Skin of body (tissue), 2 donors: ENCODE data around the gene RIT1. TPM values are rescaled to one million over a fixed set of nuclear protein-coding genes. Genes with fewer than 3 reads are reported as not detected.
A peak's percentile ranks its signal among the peaks of the same experiment; 100 is the strongest.

Experiments
- DNase-seq: peaks from one replicate; lab custom pipeline; 2025; lab: John Stamatoyannopoulos, UW
- total RNA-seq: library from RNA; depleted of rRNA; stranded (reverse); fragments of >200 nt; gene quantifications from one replicate; pipeline ENCODE4 v1.2.3, GENCODE V29; 2014

The RIT1 gene, protein sequence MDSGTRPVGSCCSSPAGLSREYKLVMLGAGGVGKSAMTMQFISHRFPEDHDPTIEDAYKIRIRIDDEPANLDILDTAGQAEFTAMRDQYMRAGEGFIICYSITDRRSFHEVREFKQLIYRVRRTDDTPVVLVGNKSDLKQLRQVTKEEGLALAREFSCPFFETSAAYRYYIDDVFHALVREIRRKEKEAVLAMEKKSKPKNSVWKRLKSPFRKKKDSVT
- total RNA-seq = 29.0 TPM

DNA sequence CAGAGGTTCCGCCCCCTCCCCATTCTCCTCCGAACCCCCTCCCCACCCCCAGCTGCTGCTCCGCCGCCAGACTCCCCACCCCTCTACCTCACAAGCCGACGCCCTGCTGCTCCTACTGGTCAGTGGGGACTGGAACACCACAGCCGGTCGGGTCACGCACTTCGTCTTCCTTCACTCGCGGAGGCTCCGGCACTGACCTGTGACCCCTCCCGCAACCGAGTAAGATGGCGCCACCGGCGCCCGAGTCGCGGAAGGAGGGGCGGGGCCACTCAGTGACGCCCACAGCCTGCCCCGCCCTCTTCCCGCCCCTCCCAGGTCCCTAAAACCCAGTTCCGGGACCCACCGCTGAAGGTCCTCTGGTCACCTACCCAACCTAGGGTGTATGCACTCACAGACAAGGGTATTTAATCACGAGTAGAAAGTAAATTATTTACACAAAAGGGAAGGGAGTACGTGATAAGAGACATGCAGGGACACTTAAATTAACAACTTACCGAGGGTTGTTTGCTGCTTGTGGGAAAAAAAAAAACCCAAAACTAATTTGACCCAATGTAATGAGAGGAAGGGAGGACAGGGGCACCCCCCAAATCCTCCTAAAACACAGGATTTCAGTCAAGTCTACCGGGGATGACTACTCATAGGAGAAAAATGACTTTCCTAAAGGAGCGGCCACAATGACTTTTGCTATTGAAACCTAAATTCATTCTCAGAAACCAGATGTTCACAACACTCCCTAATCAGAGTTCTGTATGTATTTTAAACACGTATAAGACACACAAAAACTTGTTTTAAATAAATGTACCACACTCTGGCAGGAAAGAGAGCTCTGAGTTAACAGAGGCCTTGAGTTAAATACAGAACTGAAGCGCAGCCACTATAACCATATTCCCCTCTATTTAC, at the start of gene RIT1:
RIT1 (minus strand) TSS at position 194 of the 900 bp plus-strand sequence. CDS start 588 bp downstream, outside the sequence.
- DNase-seq = peak; percentile 59

DNA sequence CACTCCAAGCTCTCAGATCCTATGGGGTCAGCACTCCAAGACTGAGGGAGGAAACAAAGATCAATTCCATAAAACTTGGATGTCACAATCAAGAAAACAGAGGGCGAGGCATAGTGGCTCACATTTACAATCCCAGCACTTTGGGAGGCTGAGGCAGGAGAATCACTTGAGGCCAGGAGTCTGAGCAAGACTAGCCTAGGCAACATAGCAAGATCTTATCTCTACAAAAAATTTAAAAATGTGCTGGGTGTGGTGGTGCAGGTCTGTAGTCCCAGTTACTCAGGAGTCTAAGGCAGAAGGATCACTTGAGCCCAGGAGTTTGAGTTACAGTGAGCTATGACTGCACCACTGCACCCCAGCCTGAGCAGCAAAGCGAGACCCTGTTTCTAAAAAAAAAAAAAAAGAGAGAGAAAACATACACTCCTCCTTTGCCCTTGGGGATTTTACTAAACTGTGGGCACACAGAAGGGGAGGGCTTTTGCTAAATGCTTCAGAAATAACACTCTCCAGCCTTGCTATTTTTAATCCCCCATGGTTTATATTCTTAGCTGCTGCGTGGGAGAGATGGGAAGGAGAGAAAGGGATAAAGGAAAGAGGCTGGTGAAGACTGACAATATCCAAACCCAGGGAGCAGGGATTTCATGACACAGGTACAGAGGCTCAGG, 49.1 kb upstream of the RIT1 start:
- no peak for DNase-seq

DNA sequence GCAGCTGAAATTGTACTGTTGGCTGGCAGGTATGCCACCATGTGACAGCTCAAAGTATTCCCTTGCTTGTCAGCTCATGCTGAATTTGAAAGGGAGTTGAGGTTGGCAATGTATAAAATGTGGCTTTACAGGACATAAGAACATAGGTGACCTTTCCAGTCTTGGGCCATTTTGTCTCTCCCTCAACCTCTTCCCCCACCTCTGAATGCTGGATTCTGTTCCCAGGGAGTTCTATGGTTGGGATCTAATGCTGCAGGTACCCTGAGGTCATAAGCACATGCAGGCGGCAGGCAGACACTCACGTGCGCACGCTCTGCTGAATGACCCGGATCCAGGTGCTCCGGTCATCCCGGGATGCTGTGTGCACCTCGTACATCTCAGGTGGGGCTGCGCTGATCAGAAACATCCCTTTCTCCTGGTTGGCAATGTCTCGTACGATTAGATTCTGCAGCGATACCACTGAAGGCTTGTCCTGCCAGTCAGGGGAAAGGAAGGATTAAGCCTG, 46.3 kb upstream of the RIT1 start:
- no peak for DNase-seq

DNA sequence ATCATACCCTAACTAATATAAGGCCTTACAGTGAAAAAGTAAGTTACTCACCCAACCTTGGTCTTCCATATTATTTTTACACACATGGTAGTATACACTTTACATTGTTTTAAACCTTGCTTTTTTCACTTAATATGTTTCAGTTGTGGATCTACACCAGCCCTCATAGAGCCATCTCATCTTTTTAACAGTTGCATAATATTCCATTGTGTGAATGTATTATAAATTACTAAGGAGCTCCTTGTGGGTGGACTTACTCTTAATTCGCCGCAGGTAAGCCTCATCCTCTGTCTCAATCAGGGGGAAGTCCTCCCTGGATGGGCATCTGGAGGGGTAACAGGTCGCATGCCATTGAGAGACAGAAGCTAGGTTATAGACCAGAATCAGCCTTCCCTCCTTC, 43.5 kb upstream of the RIT1 start:
- no peak for DNase-seq

DNA sequence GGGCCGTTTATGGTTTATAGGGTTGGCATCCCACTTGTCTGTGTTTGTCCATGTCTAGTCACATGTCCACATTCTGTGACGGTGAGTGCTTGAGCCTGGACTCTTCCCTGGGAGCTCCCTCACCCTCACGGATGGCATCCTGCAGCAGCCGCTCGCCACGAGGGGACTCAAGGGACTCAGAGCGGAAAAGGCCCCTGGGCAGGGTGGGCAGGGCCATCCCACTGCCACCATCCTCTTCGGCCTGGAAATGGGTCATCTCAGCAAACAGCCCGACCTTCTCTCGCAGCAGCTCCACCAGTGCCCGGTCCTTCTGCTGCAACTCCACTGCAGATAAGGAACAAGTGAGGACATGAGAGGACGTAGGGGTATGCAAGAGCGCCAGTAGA, 41.3 kb upstream of the RIT1 start:
- DNase-seq = no peak

DNA sequence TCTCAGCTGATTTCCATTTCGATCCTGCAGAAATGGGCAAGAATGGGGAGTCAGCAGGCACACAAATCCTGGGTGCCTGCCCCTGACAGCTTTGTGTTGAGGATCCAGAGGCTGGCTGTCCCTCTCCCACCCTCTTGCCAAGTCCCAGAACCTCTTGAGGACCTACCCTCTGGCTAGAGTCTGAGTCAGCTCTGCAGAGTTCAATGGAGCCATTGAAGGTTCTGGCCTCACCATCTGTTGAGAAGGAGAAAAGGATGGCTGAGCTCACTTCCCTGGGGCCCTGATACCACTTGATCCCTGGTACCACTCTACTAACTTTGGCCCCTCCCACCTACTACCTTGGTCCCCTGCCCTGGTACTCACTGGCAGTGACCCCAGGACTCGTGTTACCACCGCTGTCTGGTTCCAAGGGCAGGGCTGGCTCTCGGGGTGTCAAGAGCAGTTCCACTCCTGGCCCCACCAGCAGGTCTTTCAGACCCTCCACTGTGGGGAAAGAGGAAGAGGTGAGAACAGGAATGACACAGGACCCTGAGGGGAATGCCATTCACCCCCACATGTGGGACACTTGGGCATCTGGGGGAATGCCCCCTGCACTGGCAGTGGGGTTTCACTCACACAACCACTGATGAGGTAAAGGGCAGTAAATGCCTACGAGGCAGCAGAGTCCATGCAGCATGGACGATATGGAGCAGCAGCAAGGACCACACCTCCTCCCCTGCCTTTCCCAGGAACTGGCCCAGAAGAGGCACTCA, 40.8 kb upstream of the RIT1 start:
- no peak for DNase-seq

DNA sequence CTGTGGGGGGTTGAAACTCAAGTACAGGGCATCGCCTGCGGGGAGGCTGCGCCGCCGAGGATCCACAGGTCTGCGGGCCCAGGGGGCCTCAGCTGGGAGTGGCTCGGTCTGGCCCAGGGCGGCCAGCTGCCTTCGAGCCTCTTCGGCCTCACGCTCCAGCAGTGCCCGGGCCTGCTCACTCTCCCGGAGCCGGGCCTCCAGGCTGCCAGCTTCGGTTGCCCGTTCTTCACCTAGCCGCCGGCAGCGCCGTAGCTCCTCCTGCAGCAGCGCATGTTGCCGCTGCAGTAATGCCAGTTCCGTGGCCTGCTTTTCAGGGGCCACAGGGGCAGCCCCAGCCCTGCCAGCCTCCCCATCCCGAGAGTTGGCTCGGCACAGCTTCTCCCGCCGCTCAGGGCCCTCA, 39.7 kb upstream of the RIT1 start:
- DNase-seq = no peak

GRCh38 chr1:155947741-155948140, 36.6 kb upstream of the RIT1 start:
- DNase-seq = no peak

- DNase-seq = no peak
Observed at GRCh38 chr1:155947292-155947691, 36.1 kb upstream of the RIT1 start.

GRCh38 chr1:155946633-155947219, 35.6 kb upstream of the RIT1 start:
- no peak for DNase-seq

DNA sequence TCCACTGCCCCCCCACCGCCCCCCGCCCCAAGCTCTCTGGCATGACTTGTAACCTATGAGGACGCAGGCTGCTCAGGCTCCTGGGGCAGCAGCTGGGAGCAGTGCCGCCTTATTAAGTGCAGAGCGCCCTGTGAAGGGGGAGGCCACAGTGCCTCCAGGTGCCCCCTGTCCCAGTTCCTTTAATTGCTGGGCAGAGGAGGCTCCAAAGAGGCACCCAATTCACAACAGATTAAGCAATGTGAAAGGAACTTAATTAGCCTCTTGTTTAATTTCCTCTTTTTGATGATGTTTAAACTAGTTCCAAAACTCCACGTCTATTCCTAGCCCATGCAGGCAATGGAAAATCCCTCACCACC, 33.3 kb upstream of the RIT1 start:
- DNase-seq = no peak

DNA sequence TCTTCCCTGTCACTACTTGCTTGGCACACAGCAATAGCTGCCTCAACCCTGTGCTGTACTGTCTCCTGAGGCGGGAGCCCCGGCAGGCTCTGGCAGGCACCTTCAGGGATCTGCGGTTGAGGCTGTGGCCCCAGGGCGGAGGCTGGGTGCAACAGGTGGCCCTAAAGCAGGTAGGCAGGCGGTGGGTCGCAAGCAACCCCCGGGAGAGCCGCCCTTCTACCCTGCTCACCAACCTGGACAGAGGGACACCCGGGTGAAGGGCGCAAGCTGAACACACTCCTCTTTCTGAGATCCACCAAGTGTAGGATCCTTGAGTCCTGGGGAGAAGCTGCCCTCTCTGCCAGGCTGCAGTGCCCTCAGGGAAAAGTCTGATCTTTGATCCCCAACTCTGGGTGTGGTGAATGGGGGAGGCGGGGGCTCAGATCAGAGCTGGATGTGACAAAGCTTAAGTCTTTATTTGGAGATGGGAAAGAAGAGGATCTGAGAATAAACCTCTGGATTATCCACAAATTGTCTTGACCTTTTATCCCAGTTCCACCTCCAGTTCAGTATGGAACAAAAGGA, 31.5 kb upstream of the RIT1 start:
- DNase-seq = no peak

GRCh38 chr1:155941845-155942531, 30.8 kb upstream of the RIT1 start:
- no peak for DNase-seq

DNA sequence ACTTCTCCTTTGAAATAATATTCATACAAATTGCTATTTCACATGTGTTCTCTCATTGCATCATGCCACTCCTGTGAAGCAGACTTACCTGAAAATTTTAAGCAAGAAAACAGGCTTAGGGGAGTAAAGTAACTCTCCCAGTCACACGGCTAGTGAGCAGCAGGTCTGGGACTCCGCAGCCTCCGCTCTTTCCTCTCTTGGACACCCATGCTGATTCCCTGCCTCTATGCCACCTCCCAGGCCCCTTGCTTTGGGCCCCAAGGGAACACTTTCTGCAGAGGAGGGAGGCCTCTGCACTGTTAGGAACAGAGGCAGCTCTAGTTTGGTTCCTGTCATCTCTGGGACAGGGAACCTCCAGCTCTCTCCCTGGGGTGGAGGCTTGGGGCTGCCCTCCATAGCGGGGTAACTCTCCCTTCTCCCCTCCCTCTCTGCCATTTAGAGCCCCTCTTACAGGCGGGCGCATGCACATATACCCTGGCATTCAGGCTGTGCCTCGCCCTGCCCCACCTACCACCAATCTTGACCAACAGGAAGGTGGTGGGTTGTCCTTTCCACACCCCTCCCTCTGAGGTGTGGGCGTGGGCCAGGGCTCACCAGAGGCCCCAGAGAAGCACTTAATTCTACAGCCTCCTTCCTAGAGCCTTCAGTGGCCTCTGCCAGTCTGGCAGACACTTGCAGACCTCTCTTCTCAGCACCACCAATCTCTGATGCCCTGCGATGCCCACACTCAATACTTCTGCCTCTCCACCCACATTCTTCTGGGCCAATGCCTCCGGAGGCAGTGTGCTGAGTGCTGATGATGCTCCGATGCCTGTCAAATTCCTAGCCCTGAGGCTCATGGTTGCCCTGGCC, 30.1 kb upstream of the RIT1 start, which contains the start of gene RXFP4:
RXFP4 (plus strand) TSS at position 646 of the 852 bp plus-strand sequence; CDS start at position 718, 72 bp downstream.
- DNase-seq = no peak

DNA sequence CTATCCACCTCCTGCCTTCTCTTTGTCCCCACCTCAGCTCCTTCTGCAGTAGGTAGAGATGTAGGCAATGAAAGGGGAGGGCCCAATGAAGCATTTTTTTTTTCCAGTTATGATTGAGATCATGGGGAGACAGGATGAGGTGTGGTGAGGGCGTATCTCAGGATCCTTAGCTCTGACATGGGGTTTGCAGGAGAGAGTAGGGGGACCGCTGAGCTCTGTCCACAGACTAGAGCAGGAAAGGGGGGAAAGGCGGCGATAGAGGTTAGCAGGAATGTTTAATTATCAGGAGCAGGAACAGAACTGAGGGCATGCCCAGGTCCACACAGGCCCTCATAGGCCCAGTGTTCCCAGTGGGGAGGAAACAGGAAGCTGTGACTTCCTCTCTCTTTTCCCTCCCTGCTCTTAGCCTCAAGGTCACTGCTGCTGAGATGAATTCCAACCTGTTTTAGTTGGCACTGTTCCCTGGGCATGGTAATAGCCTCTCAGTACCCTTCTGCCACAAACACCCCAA, 29.4 kb upstream of the RIT1 start:
- DNase-seq = peak; percentile 58

GRCh38 chr1:155938220-155938627, 27.1 kb upstream of the RIT1 start:
- peak; percentile 78 for DNase-seq

- DNase-seq = no peak
Observed at GRCh38 chr1:155934936-155935590, 23.9 kb upstream of the RIT1 start.
